GM12891 (cell line): Measurements from ENCODE around the gene SALL4.
"Not testable (repeated sequence)": the region's sequence is repeated elsewhere in the genome, so short reads cannot be mapped to it uniquely, and the experiment has no call there.

ENCODE experiments used
- PAX5 ChIP-seq: IDR thresholded peaks from 2 replicates; pipeline ENCODE4 v1.6.1; 2011; ENCODE audit warnings: low read length, moderate library complexity, mild to moderate bottlenecking; ENCODE audit not compliant: insufficient read depth, severe bottlenecking
- POLR2A ChIP-seq: IDR thresholded peaks from 2 replicates; pipeline ENCODE4 v1.6.1; 2011; ENCODE audit warnings: low read depth, low read length, control low read depth
- POLR2AphosphoS5 ChIP-seq: IDR thresholded peaks from 2 replicates; pipeline ENCODE4 v1.6.1; 2011; ENCODE audit warnings: low read depth, low read length, control low read depth
- POU2F2 ChIP-seq: IDR thresholded peaks from 2 replicates; pipeline ENCODE4 v1.6.1; 2011; ENCODE audit warnings: low read depth, mild to moderate bottlenecking, control low read depth, low read length, moderate library complexity
- SPI1 ChIP-seq: IDR thresholded peaks from 2 replicates; pipeline ENCODE4 v1.6.1; 2011; ENCODE audit warnings: low read depth, low read length, control low read depth
- TAF1 ChIP-seq: IDR thresholded peaks from 2 replicates; pipeline ENCODE4 v1.6.1; 2011; ENCODE audit warnings: low read depth, low read length, control low read depth

DNA sequence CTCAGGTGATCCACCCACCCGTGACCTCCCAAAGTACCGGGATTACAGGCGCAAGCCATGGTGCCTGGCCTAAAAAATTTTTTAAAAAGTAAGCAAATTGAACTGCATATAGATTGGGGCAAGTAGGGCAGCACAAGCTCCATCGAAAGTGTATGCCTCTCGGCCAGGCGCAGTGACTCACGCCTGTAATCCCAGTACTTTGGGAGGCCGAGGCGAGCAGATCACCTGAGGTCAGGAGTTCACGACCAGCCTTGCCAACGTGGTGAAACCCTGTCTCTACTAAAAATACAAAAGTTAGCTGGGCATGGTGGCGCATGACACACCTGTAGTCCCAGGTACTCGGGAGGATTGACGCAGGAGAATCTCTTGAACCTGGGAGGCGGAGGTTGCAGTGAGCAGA lies 64.1 kb downstream of the SALL4 start:
- TF ChIP-seq POLR2AphosphoS5, POLR2A, SPI1, TAF1, PAX5, POU2F2: not testable (repeated sequence)
